HL-60 (cell line): ENCODE data around the gene EPB41L2.

Experiments
- GABPA ChIP-seq: IDR thresholded peaks from 2 replicates; pipeline ENCODE4 v1.6.1; 2012; ENCODE audit warnings: low read depth
- POLR2AphosphoS5 ChIP-seq: IDR thresholded peaks from 2 replicates; pipeline ENCODE4 v1.6.1; 2012; ENCODE audit warnings: low read depth
- TF ChIP-seq, protein P1 (sequence below): IDR thresholded peaks from one replicate; pipeline ENCODE4 v1.5.1; 2011; ENCODE audit warnings: low read length, control low read depth, inconsistent platforms; ENCODE audit not compliant: insufficient read depth

DNA sequence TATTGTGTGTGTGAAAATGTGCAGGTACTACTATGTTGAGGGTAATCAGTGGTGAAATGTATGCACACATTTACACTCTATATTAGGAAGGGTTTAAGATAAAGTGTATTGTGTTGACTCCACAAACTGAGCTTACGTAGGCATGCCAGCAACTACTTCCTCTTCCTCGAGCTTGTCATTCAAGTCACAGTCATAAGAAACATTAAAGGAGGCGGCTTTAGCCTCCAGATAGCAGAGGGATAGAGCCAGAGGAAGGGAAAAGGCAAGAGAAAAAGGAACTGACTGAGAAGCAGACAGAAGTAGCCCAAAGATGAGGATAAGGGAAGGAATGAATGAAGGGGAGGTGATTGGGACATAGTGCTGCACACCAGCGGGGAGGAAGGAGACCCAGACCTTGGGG, 180.7 kb downstream of the EPB41L2 start:
- TF ChIP-seq, protein P1, sequence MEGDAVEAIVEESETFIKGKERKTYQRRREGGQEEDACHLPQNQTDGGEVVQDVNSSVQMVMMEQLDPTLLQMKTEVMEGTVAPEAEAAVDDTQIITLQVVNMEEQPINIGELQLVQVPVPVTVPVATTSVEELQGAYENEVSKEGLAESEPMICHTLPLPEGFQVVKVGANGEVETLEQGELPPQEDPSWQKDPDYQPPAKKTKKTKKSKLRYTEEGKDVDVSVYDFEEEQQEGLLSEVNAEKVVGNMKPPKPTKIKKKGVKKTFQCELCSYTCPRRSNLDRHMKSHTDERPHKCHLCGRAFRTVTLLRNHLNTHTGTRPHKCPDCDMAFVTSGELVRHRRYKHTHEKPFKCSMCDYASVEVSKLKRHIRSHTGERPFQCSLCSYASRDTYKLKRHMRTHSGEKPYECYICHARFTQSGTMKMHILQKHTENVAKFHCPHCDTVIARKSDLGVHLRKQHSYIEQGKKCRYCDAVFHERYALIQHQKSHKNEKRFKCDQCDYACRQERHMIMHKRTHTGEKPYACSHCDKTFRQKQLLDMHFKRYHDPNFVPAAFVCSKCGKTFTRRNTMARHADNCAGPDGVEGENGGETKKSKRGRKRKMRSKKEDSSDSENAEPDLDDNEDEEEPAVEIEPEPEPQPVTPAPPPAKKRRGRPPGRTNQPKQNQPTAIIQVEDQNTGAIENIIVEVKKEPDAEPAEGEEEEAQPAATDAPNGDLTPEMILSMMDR, result no peak
- TF ChIP-seq POLR2AphosphoS5 (no peak), GABPA (no peak)
